ENCODE results near the gene IGHMBP2.

IGHMBP2 gene

GRCh38 chr11:68966894-68967780, 63.4 kb downstream of the IGHMBP2 start:
- DNase-seq, result no peak
- Histone ChIP-seq H2BK5ac (ENCODE audit: low read depth, low read length, poor library complexity, severe bottlenecking) (no peak overlapping the region), H3K9ac (ENCODE audit: low read length) (no peak overlapping the region), H3K23ac (ENCODE audit: low read length in 2 of 2) (no peak overlapping the region), H3K14ac (ENCODE audit: low read length in 2 of 2) (no peak overlapping the region), H2BK120ac (ENCODE audit: low read depth, low read length) (no peak overlapping the region), H3K27ac (ENCODE audit: low read length, poor library complexity, severe bottlenecking) (no peak overlapping the region), H3K4ac (ENCODE audit: low read depth in 1 of 2, low read length in 2 of 2) (no peak overlapping the region), H3K79me1 (replicated peaks; ENCODE audit: low read length, poor library complexity, severe bottlenecking) (no peaks in the 10 kb centered on the region), H2BK15ac (ENCODE audit: low read depth, poor library complexity, severe bottlenecking) (no peak overlapping the region), H2AK5ac (ENCODE audit: low read length, severe bottlenecking) (no peak overlapping the region), H3K4me1 (ENCODE audit: control insufficient read depth, insufficient read depth, low read depth, low read length) (no peaks in the 10 kb centered on the region), H4K91ac (ENCODE audit: low read length) (no peak overlapping the region), H3K27me3 (ENCODE audit: control insufficient read depth in 1 of 2, insufficient read depth in 1 of 2, low read length in 2 of 2) (peaks cover 37 to 58% of the 10 kb centered on the region in 2 experiments), H2BK12ac (ENCODE audit: low read length in 2 of 2) (no peak overlapping the region), H4K8ac (ENCODE audit: low read length) (no peak overlapping the region), H3K4me3 (ENCODE audit: insufficient read depth in 1 of 2, low read depth in 1 of 2, low read length in 2 of 2) (no peak overlapping the region), H3K9me3 (ENCODE audit: control insufficient read depth, low read length) (no peaks in the 10 kb centered on the region), H2AFZ (ENCODE audit: low read depth, low read length) (no peak overlapping the region), H3K36me3 (ENCODE audit: control insufficient read depth in 1 of 2, insufficient read depth in 2 of 2, low read depth in 1 of 2, low read length in 2 of 2) (no peaks in the 10 kb centered on the region), H3K4me2 (ENCODE audit: low read length, poor library complexity, severe bottlenecking) (no peak overlapping the region), H3K18ac (ENCODE audit: low read depth in 1 of 2, low read length in 2 of 2) (no peak overlapping the region)
- WGBS, result 80% methylated on average over 7 of the region's 9 CpGs

GRCh38 chr11:68968306-68969250, 64.9 kb downstream of the IGHMBP2 start:
- Histone ChIP-seq H2BK15ac (ENCODE audit: low read depth, poor library complexity, severe bottlenecking) (no peak overlapping the region), H4K8ac (ENCODE audit: low read length) (no peak overlapping the region), H3K4ac (ENCODE audit: low read depth in 1 of 2, low read length in 2 of 2) (no peak overlapping the region), H3K4me2 (ENCODE audit: low read length, poor library complexity, severe bottlenecking) (no peak overlapping the region), H2BK5ac (ENCODE audit: low read depth, low read length, poor library complexity, severe bottlenecking) (no peak overlapping the region), H3K36me3 (ENCODE audit: control insufficient read depth in 1 of 2, insufficient read depth in 2 of 2, low read depth in 1 of 2, low read length in 2 of 2) (no peaks in the 10 kb centered on the region), H3K9me3 (ENCODE audit: control insufficient read depth, low read length) (no peaks in the 10 kb centered on the region), H2AFZ (ENCODE audit: low read depth, low read length) (no peak overlapping the region), H3K23ac (ENCODE audit: low read length in 2 of 2) (no peak overlapping the region), H3K4me3 (ENCODE audit: insufficient read depth in 1 of 2, low read depth in 1 of 2, low read length in 2 of 2) (no peak overlapping the region), H3K79me1 (replicated peaks; ENCODE audit: low read length, poor library complexity, severe bottlenecking) (no peaks in the 10 kb centered on the region), H4K91ac (ENCODE audit: low read length) (no peak overlapping the region), H3K18ac (ENCODE audit: low read depth in 1 of 2, low read length in 2 of 2) (no peak overlapping the region), H3K27ac (ENCODE audit: low read length, poor library complexity, severe bottlenecking) (no peak overlapping the region), H3K14ac (ENCODE audit: low read length in 2 of 2) (no peak overlapping the region), H3K27me3 (ENCODE audit: control insufficient read depth in 1 of 2, insufficient read depth in 1 of 2, low read length in 2 of 2) (peaks cover 42 to 66% of the 10 kb centered on the region in 2 experiments), H2AK5ac (ENCODE audit: low read length, severe bottlenecking) (no peak overlapping the region), H3K4me1 (ENCODE audit: control insufficient read depth, insufficient read depth, low read depth, low read length) (no peaks in the 10 kb centered on the region), H2BK12ac (ENCODE audit: low read length in 2 of 2) (no peak overlapping the region), H2BK120ac (ENCODE audit: low read depth, low read length) (no peak overlapping the region), H3K9ac (ENCODE audit: low read length) (no peak overlapping the region)
- no peak for DNase-seq
- 78% methylated on average over 28 of the region's 29 CpGs for WGBS

GRCh38 chr11:68969386-68969785, 65.7 kb downstream of the IGHMBP2 start:
- H3K9ac ChIP-seq (ENCODE audit: low read length), result no peak overlapping the region
- no peaks in the 10 kb centered on the region for H3K9me3 ChIP-seq (ENCODE audit: control insufficient read depth, low read length)
- H2BK15ac ChIP-seq (ENCODE audit: low read depth, poor library complexity, severe bottlenecking), result no peak overlapping the region
- 90% methylated on average over 8 of the region's 8 CpGs for WGBS
- H3K18ac ChIP-seq (ENCODE audit: low read depth in 1 of 2, low read length in 2 of 2), result no peak overlapping the region
- H2AK5ac ChIP-seq (ENCODE audit: low read length, severe bottlenecking), result no peak overlapping the region
- no peaks in the 10 kb centered on the region for H3K79me1 ChIP-seq (replicated peaks; ENCODE audit: low read length, poor library complexity, severe bottlenecking)
- DNase-seq, result no peak
- H3K4me1 ChIP-seq (ENCODE audit: control insufficient read depth, insufficient read depth, low read depth, low read length), result no peaks in the 10 kb centered on the region
- H2BK120ac ChIP-seq (ENCODE audit: low read depth, low read length), result no peak overlapping the region
- H3K14ac ChIP-seq (ENCODE audit: low read length in 2 of 2), result no peak overlapping the region
- H2BK5ac ChIP-seq (ENCODE audit: low read depth, low read length, poor library complexity, severe bottlenecking), result no peak overlapping the region
- peaks cover 45 to 60% of the 10 kb centered on the region in 2 experiments for H3K27me3 ChIP-seq (ENCODE audit: control insufficient read depth in 1 of 2, insufficient read depth in 1 of 2, low read length in 2 of 2)
- H3K36me3 ChIP-seq (ENCODE audit: control insufficient read depth in 1 of 2, insufficient read depth in 2 of 2, low read depth in 1 of 2, low read length in 2 of 2), result no peaks in the 10 kb centered on the region
- H4K8ac ChIP-seq (ENCODE audit: low read length), result no peak overlapping the region
- H3K4me3 ChIP-seq (ENCODE audit: insufficient read depth in 1 of 2, low read depth in 1 of 2, low read length in 2 of 2), result no peak overlapping the region
- H3K27ac ChIP-seq (ENCODE audit: low read length, poor library complexity, severe bottlenecking), result no peak overlapping the region
- H2BK12ac ChIP-seq (ENCODE audit: low read length in 2 of 2), result no peak overlapping the region
- no peak overlapping the region for H3K23ac ChIP-seq (ENCODE audit: low read length in 2 of 2)
- H2AFZ ChIP-seq (ENCODE audit: low read depth, low read length), result no peak overlapping the region
- no peak overlapping the region for H3K4me2 ChIP-seq (ENCODE audit: low read length, poor library complexity, severe bottlenecking)
- no peak overlapping the region for H3K4ac ChIP-seq (ENCODE audit: low read depth in 1 of 2, low read length in 2 of 2)
- no peak overlapping the region for H4K91ac ChIP-seq (ENCODE audit: low read length)
